Omental fat pad (tissue), 4 donors: Measurements from ENCODE around the gene UVRAG. TPM values are rescaled to one million over a fixed set of nuclear protein-coding genes. Genes with fewer than 3 reads are reported as not detected.
"Not testable (repeated sequence)": the region's sequence is repeated elsewhere in the genome, so short reads cannot be mapped to it uniquely, and the experiment has no call there.

Experiments used
- ATAC-seq: fragments of 150-250 bp; one replicate; pipeline ENCODE4 v1.9.1; 2016; ENCODE audit warnings: mild to moderate bottlenecking, moderate library complexity; ENCODE audit not compliant: low FRiP score
- DNase-seq: peaks from one replicate; pipeline ENCODE4 v3.0.0-alpha.2; 2019; ENCODE audit warnings: low spot score
- total RNA-seq, 4 donors: library from RNA; depleted of rRNA; stranded (reverse); fragments of >200 nt; gene quantifications; one replicate each; pipeline ENCODE4 v1.1.0, GENCODE V29; 2016
- TF ChIP-seq, protein P1 (sequence below), 3 donors: fragments of 450-650 bp; IDR thresholded peaks; one replicate each; pipeline ENCODE4 v1.5.1; 2016 to 2017; ENCODE audit warnings: antibody characterized with exemption in 3 of 3, mild to moderate bottlenecking in 3 of 3, moderate library complexity in 2 of 3

The UVRAG gene
- total RNA-seq, 4 donors from 2014 or later, result 39.6 to 72.9 (median 61.5) TPM

DNA sequence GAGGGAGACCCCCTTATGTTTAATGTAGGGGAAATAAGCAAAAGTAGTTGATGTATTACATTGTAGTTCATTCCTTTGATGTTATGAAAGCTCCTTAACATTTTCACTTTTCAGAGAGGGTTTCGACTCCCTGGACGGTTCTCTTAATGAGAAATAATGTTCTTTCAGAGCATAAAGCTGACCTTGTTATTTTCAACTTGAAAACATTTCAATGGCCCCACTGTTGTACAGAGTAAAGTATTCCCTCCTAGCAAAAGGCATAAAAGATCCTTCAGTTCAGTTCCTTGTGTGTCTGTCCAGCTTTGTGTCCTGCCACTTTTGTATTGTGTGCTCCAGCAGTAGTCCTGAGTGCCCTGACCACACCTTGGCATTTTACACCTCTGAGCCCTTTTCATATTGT, 63.9 kb downstream of the UVRAG start:
- ATAC-seq, result no peak

DNA sequence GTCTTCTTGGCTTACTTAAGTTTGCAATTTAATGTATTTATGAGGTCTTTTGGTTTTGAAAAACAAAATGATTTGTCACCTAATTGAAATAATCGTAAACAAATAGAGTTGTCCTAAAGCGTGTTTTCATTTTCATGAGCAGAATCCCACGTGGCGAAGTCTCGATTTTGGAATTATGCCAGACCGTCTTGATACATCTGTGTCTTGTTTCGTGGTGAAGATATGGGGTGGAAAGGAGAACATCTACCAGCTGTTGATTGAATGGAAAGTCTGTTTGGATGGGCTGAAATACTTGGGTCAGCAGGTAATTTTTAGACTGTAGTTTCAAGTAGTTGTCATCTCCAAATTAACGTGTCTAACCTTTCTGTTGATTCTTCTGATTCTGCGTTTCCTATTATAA, 64.7 kb downstream of the UVRAG start:
- DNase-seq (no peak), ATAC-seq (no peak)
- TF ChIP-seq, protein P1, sequence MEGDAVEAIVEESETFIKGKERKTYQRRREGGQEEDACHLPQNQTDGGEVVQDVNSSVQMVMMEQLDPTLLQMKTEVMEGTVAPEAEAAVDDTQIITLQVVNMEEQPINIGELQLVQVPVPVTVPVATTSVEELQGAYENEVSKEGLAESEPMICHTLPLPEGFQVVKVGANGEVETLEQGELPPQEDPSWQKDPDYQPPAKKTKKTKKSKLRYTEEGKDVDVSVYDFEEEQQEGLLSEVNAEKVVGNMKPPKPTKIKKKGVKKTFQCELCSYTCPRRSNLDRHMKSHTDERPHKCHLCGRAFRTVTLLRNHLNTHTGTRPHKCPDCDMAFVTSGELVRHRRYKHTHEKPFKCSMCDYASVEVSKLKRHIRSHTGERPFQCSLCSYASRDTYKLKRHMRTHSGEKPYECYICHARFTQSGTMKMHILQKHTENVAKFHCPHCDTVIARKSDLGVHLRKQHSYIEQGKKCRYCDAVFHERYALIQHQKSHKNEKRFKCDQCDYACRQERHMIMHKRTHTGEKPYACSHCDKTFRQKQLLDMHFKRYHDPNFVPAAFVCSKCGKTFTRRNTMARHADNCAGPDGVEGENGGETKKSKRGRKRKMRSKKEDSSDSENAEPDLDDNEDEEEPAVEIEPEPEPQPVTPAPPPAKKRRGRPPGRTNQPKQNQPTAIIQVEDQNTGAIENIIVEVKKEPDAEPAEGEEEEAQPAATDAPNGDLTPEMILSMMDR (IDR thresholded peaks at IDR 0.05), result no peak

More for the DNA sequence above, 63.9 kb downstream of the UVRAG start:
- TF ChIP-seq, protein P1 (IDR thresholded peaks at IDR 0.05), result no peak
- DNase-seq, result no peak

DNA sequence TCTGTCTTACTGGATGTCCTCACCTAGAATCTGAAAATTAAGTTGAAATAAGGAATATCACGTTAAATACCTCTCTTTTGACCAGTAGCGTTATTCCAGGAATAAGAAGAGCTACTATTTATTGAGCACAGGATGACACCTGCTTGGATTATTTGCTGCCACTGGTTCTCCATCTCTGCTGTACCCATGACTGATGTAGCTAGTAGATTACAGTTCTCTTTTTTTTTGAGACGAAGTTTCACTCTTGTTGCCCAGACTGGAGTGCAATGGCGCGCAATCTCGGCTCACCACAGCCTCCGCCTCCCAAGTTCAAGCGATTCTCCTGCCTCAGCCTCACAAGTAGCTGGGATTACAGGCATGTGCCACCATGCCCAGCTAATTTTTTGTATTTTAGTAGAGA, 65.3 kb downstream of the UVRAG start:
- DNase-seq, result not testable (repeated sequence)

DNA sequence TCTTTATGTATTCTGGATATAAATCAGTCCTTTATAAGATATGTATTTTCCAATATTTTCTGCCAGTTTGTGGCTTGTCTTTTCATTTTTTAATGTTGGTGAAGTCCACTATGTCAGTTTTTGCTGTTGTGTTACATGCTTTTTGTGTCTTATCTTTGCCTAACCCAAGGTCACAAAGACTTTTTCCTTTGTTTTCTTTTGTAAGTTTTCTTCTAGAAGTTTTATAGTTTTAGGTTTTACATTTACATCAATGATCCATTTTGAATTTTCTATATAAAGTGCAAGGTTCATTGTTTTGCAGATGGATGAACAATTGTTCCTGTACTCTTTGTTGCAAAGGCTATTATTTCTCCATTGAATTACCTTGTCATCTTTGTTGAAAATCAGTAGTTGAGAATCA, 69.3 kb downstream of the UVRAG start:
- TF ChIP-seq, protein P1 (IDR thresholded peaks at IDR 0.05), result no peak
- ATAC-seq, result no peak
- no peak for DNase-seq

More for the DNA sequence above, 65.3 kb downstream of the UVRAG start:
- not testable (repeated sequence) for ATAC-seq

DNA sequence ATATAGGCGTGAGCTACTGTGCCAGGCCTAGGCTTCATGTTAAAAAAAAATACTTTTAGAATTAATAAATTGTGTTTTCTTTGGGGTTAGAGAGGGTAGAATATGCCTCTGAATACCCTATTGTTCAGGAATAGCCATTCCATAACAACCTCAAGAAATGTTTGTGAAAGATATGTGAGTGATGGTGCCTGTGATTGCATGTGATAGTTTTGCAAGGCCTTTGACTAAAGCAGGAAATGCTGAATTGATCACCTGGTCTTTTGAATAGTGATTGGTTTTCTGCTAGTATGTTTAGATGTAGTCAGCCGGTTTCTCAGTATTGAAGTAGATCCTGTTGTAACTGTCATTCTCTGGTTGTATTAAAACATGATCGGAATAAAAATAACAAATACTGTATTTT, 73.4 kb downstream of the UVRAG start:
- ATAC-seq, result no peak
- TF ChIP-seq, protein P1 (IDR thresholded peaks at IDR 0.05), result no peak
- DNase-seq, result no peak

DNA sequence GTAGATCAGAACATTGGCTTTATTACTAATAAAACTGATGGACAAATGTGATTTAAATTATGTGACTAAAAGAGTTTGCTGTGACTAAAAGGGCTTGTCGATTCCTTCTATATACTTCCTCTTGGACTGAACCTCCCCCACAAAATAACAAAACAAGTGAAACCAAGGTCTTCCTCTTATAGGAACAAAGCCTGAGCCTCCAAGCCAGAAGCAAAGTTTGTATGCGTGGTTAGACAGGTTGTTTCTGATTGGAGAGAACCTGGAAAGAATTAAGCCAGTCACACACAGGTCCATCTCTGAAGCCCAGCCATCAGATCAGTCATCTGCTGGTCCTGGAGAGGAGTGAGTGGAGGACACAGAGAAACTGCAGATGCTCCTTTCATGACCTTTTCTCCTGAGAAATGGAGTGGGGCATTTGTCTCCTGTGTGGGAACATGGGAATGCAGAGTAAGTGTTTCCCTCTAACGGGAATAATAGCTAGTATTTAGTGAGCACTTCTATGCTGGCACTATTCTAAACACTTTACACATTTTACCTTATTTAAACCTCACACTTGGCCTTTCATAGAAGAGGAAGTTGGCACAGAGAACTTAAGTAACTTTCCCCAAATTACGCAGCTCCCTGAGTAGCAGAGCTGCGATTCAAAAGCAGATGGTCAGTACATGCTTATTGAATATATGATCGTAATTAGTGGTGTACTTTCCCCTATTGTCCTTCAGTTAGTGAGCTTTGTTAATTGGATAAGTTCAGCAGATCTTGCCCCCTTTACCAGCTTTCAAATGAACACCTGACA, 77.1 kb downstream of the UVRAG start:
- TF ChIP-seq, protein P1 (IDR thresholded peaks at IDR 0.05), result no peak
- ATAC-seq (no peak), DNase-seq (no peak)

DNA sequence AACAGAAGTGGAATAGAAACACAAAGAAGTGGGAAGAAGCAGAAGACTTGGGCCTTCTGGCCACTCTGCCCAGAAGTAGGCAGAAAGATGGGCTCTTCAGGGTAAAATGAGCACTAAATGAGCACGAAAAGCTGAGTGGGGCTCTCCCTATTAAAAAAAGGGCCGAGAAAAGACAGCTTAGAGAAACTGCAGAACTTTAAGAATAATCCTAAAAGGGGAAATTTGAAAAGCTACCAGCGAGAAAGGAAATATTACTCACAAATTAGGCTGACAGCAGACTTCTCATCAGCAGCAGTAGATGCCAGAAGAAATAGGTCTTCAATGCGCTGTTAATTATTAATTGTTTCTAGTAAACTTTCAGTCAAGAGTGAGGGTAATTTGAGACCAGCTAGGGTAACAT, 78.2 kb downstream of the UVRAG start:
- TF ChIP-seq, protein P1 (IDR thresholded peaks at IDR 0.05), result no peak
- DNase-seq (no peak), ATAC-seq (no peak)
